ENCODE measurements around the gene ZNF341.
"Not testable (repeated sequence)": the region's sequence is repeated elsewhere in the genome, so short reads cannot be mapped to it uniquely, and the experiment has no call there.

The ZNF341 gene

DNA sequence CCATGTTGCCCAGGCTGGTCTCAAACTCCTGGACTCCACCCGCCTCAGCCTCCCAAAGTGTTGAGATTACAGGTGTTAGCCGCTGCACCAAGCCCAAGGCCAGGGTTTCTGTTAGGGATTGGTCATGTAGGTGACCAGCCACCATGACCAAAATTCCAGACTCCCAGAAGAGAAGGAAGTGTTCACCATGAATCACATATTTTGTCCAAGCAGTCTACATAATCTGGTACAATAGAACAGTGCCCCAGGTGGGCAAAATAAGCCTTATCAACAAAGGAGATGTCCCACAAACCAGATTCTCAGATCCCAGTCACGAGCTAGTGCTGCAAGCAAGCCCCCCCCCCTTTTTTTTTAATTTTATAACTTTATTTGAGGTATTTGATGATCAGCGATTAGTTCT lies 20.0 kb downstream of the ZNF341 start:
- H4K20me1 ChIP-seq (ENCODE audit: insufficient read depth, low read length) = no peaks in the 10 kb centered on the region
- no peaks in the 10 kb centered on the region for H3K9me3 ChIP-seq (ENCODE audit: insufficient read depth, low read length)
- H3K4me3 ChIP-seq (ENCODE audit: low read length) = no peak overlapping the region
- no peak overlapping the region for H3K9ac ChIP-seq (ENCODE audit: low read length)
- H3K4me1 ChIP-seq (ENCODE audit: low read length) = no peaks in the 10 kb centered on the region
- H3K27me3 ChIP-seq (ENCODE audit: low read depth, low read length) = no peaks in the 10 kb centered on the region
- TF ChIP-seq, protein P1, sequence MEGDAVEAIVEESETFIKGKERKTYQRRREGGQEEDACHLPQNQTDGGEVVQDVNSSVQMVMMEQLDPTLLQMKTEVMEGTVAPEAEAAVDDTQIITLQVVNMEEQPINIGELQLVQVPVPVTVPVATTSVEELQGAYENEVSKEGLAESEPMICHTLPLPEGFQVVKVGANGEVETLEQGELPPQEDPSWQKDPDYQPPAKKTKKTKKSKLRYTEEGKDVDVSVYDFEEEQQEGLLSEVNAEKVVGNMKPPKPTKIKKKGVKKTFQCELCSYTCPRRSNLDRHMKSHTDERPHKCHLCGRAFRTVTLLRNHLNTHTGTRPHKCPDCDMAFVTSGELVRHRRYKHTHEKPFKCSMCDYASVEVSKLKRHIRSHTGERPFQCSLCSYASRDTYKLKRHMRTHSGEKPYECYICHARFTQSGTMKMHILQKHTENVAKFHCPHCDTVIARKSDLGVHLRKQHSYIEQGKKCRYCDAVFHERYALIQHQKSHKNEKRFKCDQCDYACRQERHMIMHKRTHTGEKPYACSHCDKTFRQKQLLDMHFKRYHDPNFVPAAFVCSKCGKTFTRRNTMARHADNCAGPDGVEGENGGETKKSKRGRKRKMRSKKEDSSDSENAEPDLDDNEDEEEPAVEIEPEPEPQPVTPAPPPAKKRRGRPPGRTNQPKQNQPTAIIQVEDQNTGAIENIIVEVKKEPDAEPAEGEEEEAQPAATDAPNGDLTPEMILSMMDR (IDR thresholded peaks at IDR 0.05; ENCODE audit: low read depth, low read length) = no peak
- no peak for TF ChIP-seq EZH2phosphoT487 (IDR thresholded peaks at IDR 0.05; ENCODE audit: low read depth)
- no peak overlapping the region for H3K4me2 ChIP-seq (ENCODE audit: low read length)
- H3K27ac ChIP-seq (ENCODE audit: low read length) = no peak overlapping the region
- no peak overlapping the region for H2AFZ ChIP-seq (ENCODE audit: low read depth, low read length)
- peaks cover 12% of the 10 kb centered on the region for H3K36me3 ChIP-seq (replicated peaks; ENCODE audit: low read depth, low read length)
- H3K79me2 ChIP-seq (ENCODE audit: low read length) = no peaks in the 10 kb centered on the region

DNA sequence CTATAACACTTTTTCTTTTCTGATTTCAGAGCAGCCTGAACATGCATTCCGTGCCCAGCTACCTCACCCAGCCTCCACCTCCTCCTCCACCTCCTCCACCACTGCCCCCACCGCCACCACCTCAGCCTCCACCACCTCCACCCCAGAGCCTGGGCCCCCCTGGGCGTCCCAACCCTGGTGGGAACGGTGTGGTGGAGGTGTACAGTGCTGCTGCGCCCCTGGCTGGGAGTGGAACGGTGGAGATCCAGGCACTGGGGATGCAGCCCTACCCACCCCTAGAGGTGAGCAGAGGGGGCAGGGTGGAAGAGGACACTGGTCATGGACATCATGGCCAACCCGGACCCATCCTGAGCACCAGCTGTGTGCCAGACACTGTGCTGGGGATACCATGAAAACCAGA lies 21.3 kb downstream of the ZNF341 start:
- H3K27me3 ChIP-seq (ENCODE audit: low read depth, low read length) = no peaks in the 10 kb centered on the region
- H3K4me3 ChIP-seq (ENCODE audit: low read length) = no peak overlapping the region
- no peak overlapping the region for H3K4me2 ChIP-seq (ENCODE audit: low read length)
- H3K9ac ChIP-seq (ENCODE audit: low read length) = no peak overlapping the region
- H3K4me1 ChIP-seq (ENCODE audit: low read length) = no peaks in the 10 kb centered on the region
- H3K27ac ChIP-seq (ENCODE audit: low read length) = no peak overlapping the region
- no peaks in the 10 kb centered on the region for H4K20me1 ChIP-seq (ENCODE audit: insufficient read depth, low read length)
- peaks cover 23% of the 10 kb centered on the region for H3K36me3 ChIP-seq (replicated peaks; ENCODE audit: low read depth, low read length)
- TF ChIP-seq, protein P1 (IDR thresholded peaks at IDR 0.05; ENCODE audit: low read depth, low read length) = no peak
- no peak for TF ChIP-seq EZH2phosphoT487 (IDR thresholded peaks at IDR 0.05; ENCODE audit: low read depth)
- no peaks in the 10 kb centered on the region for H3K79me2 ChIP-seq (ENCODE audit: low read length)
- H2AFZ ChIP-seq (ENCODE audit: low read depth, low read length) = no peak overlapping the region
- peaks cover 6% of the 10 kb centered on the region; the same call in 1 of the 2 replicates for H3K9me3 ChIP-seq (ENCODE audit: insufficient read depth, low read length)

DNA sequence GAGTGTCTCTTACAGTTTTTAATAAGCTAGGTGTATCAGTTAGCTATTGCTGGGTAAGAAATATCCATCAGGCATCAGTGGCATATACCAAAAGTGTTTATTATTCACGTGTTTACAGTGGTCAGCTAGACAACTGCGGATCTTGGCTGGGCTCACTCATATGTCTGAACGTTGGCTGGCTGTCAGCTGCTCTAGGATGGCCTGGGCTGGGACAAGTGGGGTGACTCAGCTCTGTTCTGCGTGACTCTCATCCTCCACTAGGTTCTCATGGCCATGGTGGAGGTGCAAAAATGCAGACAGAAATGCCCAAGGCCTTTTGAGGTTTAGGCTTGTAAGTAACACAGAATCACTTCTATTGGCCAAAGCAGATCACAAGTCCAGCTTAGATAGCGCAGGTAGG lies 22.0 kb downstream of the ZNF341 start:
- Histone ChIP-seq H3K36me3 (replicated peaks; ENCODE audit: low read depth, low read length) (peaks cover 23% of the 10 kb centered on the region), H3K4me2 (ENCODE audit: low read length) (no peak overlapping the region), H3K9ac (ENCODE audit: low read length) (no peak overlapping the region), H3K9me3 (ENCODE audit: insufficient read depth, low read length) (peaks cover 6% of the 10 kb centered on the region; the same call in 1 of the 2 replicates), H2AFZ (ENCODE audit: low read depth, low read length) (no peak overlapping the region), H3K27ac (ENCODE audit: low read length) (no peak overlapping the region), H3K4me1 (ENCODE audit: low read length) (no peaks in the 10 kb centered on the region), H3K4me3 (ENCODE audit: low read length) (no peak overlapping the region), H3K79me2 (ENCODE audit: low read length) (no peaks in the 10 kb centered on the region), H4K20me1 (ENCODE audit: insufficient read depth, low read length) (no peaks in the 10 kb centered on the region), H3K27me3 (ENCODE audit: low read depth, low read length) (no peaks in the 10 kb centered on the region)
- TF ChIP-seq, protein P1 (IDR thresholded peaks at IDR 0.05; ENCODE audit: low read depth, low read length) = no peak
- no peak for TF ChIP-seq EZH2phosphoT487 (IDR thresholded peaks at IDR 0.05; ENCODE audit: low read depth)

GRCh38 chr20:33755936-33756490 lies 24.2 kb downstream of the ZNF341 start:
- H3K36me3 ChIP-seq (replicated peaks; ENCODE audit: low read depth, low read length) = peaks cover 23% of the 10 kb centered on the region
- H2AFZ ChIP-seq (ENCODE audit: low read depth, low read length); H3K27ac ChIP-seq (ENCODE audit: low read length); H3K27me3 ChIP-seq (ENCODE audit: low read depth, low read length); H3K79me2 ChIP-seq (ENCODE audit: low read length); H3K4me1 ChIP-seq (ENCODE audit: low read length); H3K9ac ChIP-seq (ENCODE audit: low read length); H3K4me3 ChIP-seq (ENCODE audit: low read length); H3K9me3 ChIP-seq (ENCODE audit: insufficient read depth, low read length); H4K20me1 ChIP-seq (ENCODE audit: insufficient read depth, low read length); H3K4me2 ChIP-seq (ENCODE audit: low read length): not testable (repeated sequence)
